ENCODE data around the gene NADK.
"Not testable (repeated sequence)": the region's sequence is repeated elsewhere in the genome, so short reads cannot be mapped to it uniquely, and the experiment has no call there.

Gene NADK

GRCh38 chr1:1763657-1764621 is 14.3 kb downstream of the NADK start:
- DNase-seq (ENCODE audit: low read depth, low spot score), result no peak

- no peak for DNase-seq (ENCODE audit: low read depth, low spot score)
Observed at GRCh38 chr1:1761504-1762376, 16.5 kb downstream of the NADK start.

- no peak for DNase-seq (ENCODE audit: low read depth, low spot score)
Observed at GRCh38 chr1:1760715-1761114, 17.6 kb downstream of the NADK start.

- DNase-seq (ENCODE audit: low read depth, low spot score), result no peak
Observed at GRCh38 chr1:1760345-1760650, 18.0 kb downstream of the NADK start.

- DNase-seq (ENCODE audit: low read depth, low spot score), result no peak
Observed at GRCh38 chr1:1759456-1760344, 18.6 kb downstream of the NADK start.

- DNase-seq (ENCODE audit: low read depth, low spot score), result no peak
Observed at GRCh38 chr1:1758692-1759455, 19.4 kb downstream of the NADK start.

GRCh38 chr1:1758059-1758621 is 20.1 kb downstream of the NADK start:
- DNase-seq (ENCODE audit: low read depth, low spot score), result no peak

- DNase-seq (ENCODE audit: low read depth, low spot score), result no peak
Observed at GRCh38 chr1:1757422-1758058, 20.7 kb downstream of the NADK start.

- no peak for DNase-seq (ENCODE audit: low read depth, low spot score)
Observed at GRCh38 chr1:1756661-1757421, 21.4 kb downstream of the NADK start.

GRCh38 chr1:1755852-1756251 is 22.4 kb downstream of the NADK start:
- DNase-seq (ENCODE audit: low read depth, low spot score), result no peak

- no peak for DNase-seq (ENCODE audit: low read depth, low spot score)
Observed at GRCh38 chr1:1755426-1755825, 22.8 kb downstream of the NADK start.

GRCh38 chr1:1754051-1754815 is 24.0 kb downstream of the NADK start:
- no peak for DNase-seq (ENCODE audit: low read depth, low spot score)

- DNase-seq (ENCODE audit: low read depth, low spot score), result no peak
Observed at GRCh38 chr1:1753607-1754005, 24.7 kb downstream of the NADK start.

- no peak for DNase-seq (ENCODE audit: low read depth, low spot score)
Observed at GRCh38 chr1:1752636-1753606, 25.3 kb downstream of the NADK start.

GRCh38 chr1:1752190-1752589 is 26.1 kb downstream of the NADK start:
- DNase-seq (ENCODE audit: low read depth, low spot score), result no peak

- DNase-seq (ENCODE audit: low read depth, low spot score), result not testable (repeated sequence)
Observed at GRCh38 chr1:1749941-1750340, 28.3 kb downstream of the NADK start.

GRCh38 chr1:1748686-1749321 is 29.5 kb downstream of the NADK start:
- DNase-seq (ENCODE audit: low read depth, low spot score), result no peak
